IMR-90 (cell line): ENCODE measurements around the gene DCLK1. TPM values are rescaled to one million over a fixed set of nuclear protein-coding genes. Genes with fewer than 3 reads are reported as not detected.

Experiments used
- ATAC-seq: fragments of 200-7000 bp; cut with Tn5 transposase; 2 replicates; pipeline ENCODE4 v1.9.1; 2020; ENCODE audit warnings: low read depth, mild to moderate bottlenecking, moderate library complexity
- BruUV-seq: library from RNA; stranded (reverse); fragments of 400-500 nt; replicated peaks from 2 replicates; lab custom pipeline; 2021; lab: Mats Ljungman, UMichigan
- CTCF ChIA-PET: fragments of 300-600 bp; formaldehyde crosslinking; extraction: SDS; loops from one replicate; lab custom pipeline; 2021; ENCODE audit warnings: antibody characterized with exemption; lab: Yijun Ruan, JAX
- POLR2A ChIA-PET: fragments of 300-600 bp; sonication (Branson Sonifier 250); formaldehyde crosslinking; loops from one replicate; lab custom pipeline; 2022; ENCODE audit warnings: antibody characterized with exemption; ENCODE audit not compliant: unreplicated experiment; lab: Charles Lee
- DNase-seq: peaks from one replicate; pipeline ENCODE4 v3.0.0; 2013
- H2AFZ ChIP-seq: replicated peaks from 2 replicates; pipeline ENCODE3; 2013; ENCODE audit warnings: low read length, mild to moderate bottlenecking; ENCODE audit not compliant: poor library complexity
- H2AK5ac ChIP-seq: 2 replicates; pipeline ENCODE4 v1.6.1; 2013; ENCODE audit warnings: low read depth, low read length, inconsistent platforms
- H2AK9ac ChIP-seq: replicated peaks from 2 replicates; pipeline ENCODE3; 2013; ENCODE audit warnings: mild to moderate bottlenecking, low read depth, low read length, moderate library complexity; ENCODE audit not compliant: poor library complexity
- H2BK120ac ChIP-seq: 2 replicates; pipeline ENCODE4 v1.6.1; 2013; ENCODE audit warnings: low read depth, low read length, inconsistent platforms
- H2BK15ac ChIP-seq: 3 replicates; pipeline ENCODE4 v1.6.1; 2013; ENCODE audit warnings: low read depth, low read length, inconsistent platforms
- H2BK20ac ChIP-seq: 2 replicates; pipeline ENCODE4 v1.6.1; 2013; ENCODE audit warnings: low read depth, mild to moderate bottlenecking, inconsistent platforms, low read length, moderate library complexity
- H2BK5ac ChIP-seq: 2 replicates; pipeline ENCODE4 v1.6.1; 2013; ENCODE audit warnings: mild to moderate bottlenecking, low read depth, low read length, inconsistent platforms; ENCODE audit not compliant: poor library complexity, severe bottlenecking
- H3K14ac ChIP-seq: replicated peaks from 2 replicates; pipeline ENCODE4 v1.6.1; 2013; ENCODE audit warnings: low read depth, low read length, inconsistent platforms
- H3K18ac ChIP-seq: 2 replicates; pipeline ENCODE4 v1.6.1; 2013; ENCODE audit warnings: low read depth, low read length, control low read depth
- H3K23ac ChIP-seq: 2 replicates; pipeline ENCODE4 v1.6.1; 2013; ENCODE audit warnings: low read depth, low read length, inconsistent platforms
- H3K27ac ChIP-seq: 2 replicates; pipeline ENCODE4 v1.5.1; 2013; ENCODE audit warnings: mild to moderate bottlenecking, control low read depth, low read length; ENCODE audit not compliant: insufficient read depth
- H3K27me3 ChIP-seq: 2 replicates; pipeline ENCODE4 v1.6.1; 2013; ENCODE audit warnings: low read length; ENCODE audit not compliant: control insufficient read depth, insufficient read depth
- H3K36me3 ChIP-seq: 2 replicates; pipeline ENCODE4 v1.6.1; 2013; ENCODE audit warnings: low read length, mixed read lengths; ENCODE audit not compliant: control insufficient read depth, insufficient read depth
- H3K4ac ChIP-seq: 2 replicates; pipeline ENCODE4 v1.6.1; 2013; ENCODE audit warnings: low read depth, low read length, inconsistent platforms
- H3K4me1 ChIP-seq: 2 replicates; pipeline ENCODE4 v1.6.1; 2013; ENCODE audit warnings: low read length, mixed read lengths; ENCODE audit not compliant: control insufficient read depth, insufficient read depth
- H3K4me2 ChIP-seq: 2 replicates; pipeline ENCODE4 v1.6.1; 2013; ENCODE audit warnings: low read depth, mild to moderate bottlenecking, control low read depth, low read length, moderate library complexity
- H3K4me3 ChIP-seq: 2 replicates; pipeline ENCODE4 v1.5.1; 2013; ENCODE audit warnings: low read depth, mild to moderate bottlenecking, control low read depth, low read length, moderate library complexity; ENCODE audit not compliant: insufficient read depth
- H3K56ac ChIP-seq: 2 replicates; pipeline ENCODE4 v1.6.1; 2013; ENCODE audit warnings: low read length, inconsistent platforms; ENCODE audit not compliant: insufficient read depth; ENCODE audit errors: extremely low read depth
- H3K79me1 ChIP-seq, 2 experiments: 2 replicates each; pipeline ENCODE4 v1.6.1; 2013; ENCODE audit warnings: low read length in 2 of 2, inconsistent platforms in 1 of 2, low read depth in 1 of 2
- H3K9ac ChIP-seq: 2 replicates; pipeline ENCODE4 v1.6.1; 2013; ENCODE audit warnings: low read depth, low read length, control low read depth
- H3K9me1 ChIP-seq: 2 replicates; pipeline ENCODE4 v1.6.1; 2013; ENCODE audit warnings: low read length, inconsistent platforms; ENCODE audit not compliant: insufficient read depth
- H3K9me3 ChIP-seq: 2 replicates; pipeline ENCODE4 v1.6.1; 2013; ENCODE audit warnings: low read length; ENCODE audit not compliant: control insufficient read depth, insufficient read depth
- H4K20me1 ChIP-seq: 2 replicates; pipeline ENCODE4 v1.6.1; 2013; ENCODE audit warnings: low read length, inconsistent platforms; ENCODE audit not compliant: insufficient read depth
- H4K5ac ChIP-seq: 2 replicates; pipeline ENCODE4 v1.6.1; 2013; ENCODE audit warnings: mild to moderate bottlenecking, low read depth, low read length, control low read depth
- H4K8ac ChIP-seq, 2 experiments: 2 replicates each; pipeline ENCODE4 v1.6.1; 2013; ENCODE audit warnings: low read depth in 2 of 2, low read length in 2 of 2, control low read depth in 1 of 2, inconsistent platforms in 1 of 2
- H4K91ac ChIP-seq: 2 replicates; pipeline ENCODE4 v1.6.1; 2013; ENCODE audit warnings: low read depth, low read length, inconsistent platforms; ENCODE audit not compliant: insufficient read depth
- BHLHE40 ChIP-seq: fragments of 150-350 bp; IDR thresholded peaks from 2 replicates; pipeline ENCODE4 v1.6.1; 2016; ENCODE audit warnings: mild to moderate bottlenecking, low read depth, low read length
- CEBPB ChIP-seq: IDR thresholded peaks from 2 replicates; pipeline ENCODE4 v1.6.1; 2012; ENCODE audit warnings: low read depth, low read length, improper control_type of control experiment
- CHD1 ChIP-seq: IDR thresholded peaks from 2 replicates; pipeline ENCODE4 v1.6.1; 2012; ENCODE audit warnings: low read depth, low read length, improper control_type of control experiment
- CTCF ChIP-seq: conservative IDR thresholded peaks from 2 replicates; pipeline ENCODE4 v1.5.1; 2012; ENCODE audit warnings: mild to moderate bottlenecking, low read depth, low read length, improper control_type of control experiment
- ELK1 ChIP-seq: fragments of 150-350 bp; IDR thresholded peaks from 2 replicates; pipeline ENCODE4 v1.6.1; 2016; ENCODE audit warnings: low read depth, mild to moderate bottlenecking, low read length, moderate library complexity, borderline replicate concordance
- FOS ChIP-seq: fragments of 150-350 bp; IDR thresholded peaks from 2 replicates; pipeline ENCODE4 v1.6.1; 2016; ENCODE audit warnings: low read depth, low read length
- MAFK ChIP-seq: IDR thresholded peaks from 2 replicates; pipeline ENCODE4 v1.6.1; 2012; ENCODE audit warnings: low read depth, low read length, improper control_type of control experiment
- MAZ ChIP-seq: IDR thresholded peaks from 2 replicates; pipeline ENCODE4 v1.6.1; 2012; ENCODE audit warnings: low read depth, mild to moderate bottlenecking, low read length, improper control_type of control experiment, moderate library complexity, borderline replicate concordance
- MXI1 ChIP-seq: IDR thresholded peaks from 2 replicates; pipeline ENCODE4 v1.6.1; 2012; ENCODE audit warnings: low read depth, mild to moderate bottlenecking, low read length, moderate library complexity, borderline replicate concordance
- NFE2L2 ChIP-seq: fragments of 150-350 bp; IDR thresholded peaks from 2 replicates; pipeline ENCODE4 v1.6.1; 2016; ENCODE audit warnings: low read depth, mild to moderate bottlenecking, low read length
- POLR2A ChIP-seq: IDR thresholded peaks from 2 replicates; pipeline ENCODE4 v1.6.1; 2012; ENCODE audit warnings: mild to moderate bottlenecking, low read depth, low read length
- RAD21 ChIP-seq: IDR thresholded peaks from 2 replicates; pipeline ENCODE4 v1.6.1; 2012; ENCODE audit warnings: low read length, improper control_type of control experiment
- RCOR1 ChIP-seq: IDR thresholded peaks from 2 replicates; pipeline ENCODE4 v1.6.1; 2012; ENCODE audit warnings: mild to moderate bottlenecking, low read length, improper control_type of control experiment; ENCODE audit not compliant: insufficient replicate concordance
- RFX5 ChIP-seq: IDR thresholded peaks from 2 replicates; pipeline ENCODE4 v1.8.0; 2012; ENCODE audit warnings: low read depth, mild to moderate bottlenecking, low read length, moderate library complexity
- SMC3 ChIP-seq: fragments of 150-350 bp; IDR thresholded peaks from 2 replicates; pipeline ENCODE4 v1.6.1; 2016; ENCODE audit warnings: low read depth, mild to moderate bottlenecking, antibody characterized with exemption, low read length, moderate library complexity
- USF2 ChIP-seq: fragments of 150-350 bp; IDR thresholded peaks from 2 replicates; pipeline ENCODE4 v1.6.1; 2017; ENCODE audit warnings: mild to moderate bottlenecking, antibody characterized with exemption, low read length, low read depth
- WGBS, 2 experiments: methylation state at CpG; one replicate each; pipeline versions ENCODE4 v1.1.5 to v1.1.7; 2013; ENCODE audit warnings: missing lambda C conversion rate in 2 of 2; ENCODE audit not compliant: insufficient read length in 1 of 2; ENCODE audit errors: extremely low coverage in 2 of 2; 5-methylcytosine and 5-hydroxymethylcytosine counted together
- dilution Hi-C: fragments of 300-500 bp; cut with HindIII; formaldehyde crosslinking; loops from one replicate; pipeline ENCODE4 v1.14.3; 2018; ENCODE audit warnings: low sequenced_read_pairs; ENCODE audit not compliant: unreplicated experiment
- in situ Hi-C: fragments of 300-500 bp; cut with MboI; formaldehyde crosslinking; loops from 3 replicates; pipeline ENCODE4 v1.14.3; 2019; ENCODE audit warnings: low sequenced_read_pairs, inconsistent platforms, mixed read lengths
- intact Hi-C: fragments of 100-400 bp; cut with micrococcal nuclease; formaldehyde crosslinking; loops from 2 replicates; pipeline ENCODE4 v1.10.0; 2022
- polyA plus RNA-seq, 3 experiments: library from polyadenylated mRNA; depleted of rRNA; stranded (reverse); fragments of >200 nt; gene quantifications; 2 replicates each; pipeline ENCODE4 v1.2.3, GENCODE V29; 2012; ENCODE audit warnings: low replicate concordance in 1 of 3
- total RNA-seq: library from RNA; depleted of rRNA; stranded (reverse); fragments of >200 nt; gene quantifications from 2 replicates; pipeline ENCODE4 v1.2.3, GENCODE V29; 2012

The DCLK1 gene
- total and polyA plus RNA-seq, 2 of the 4 experiments (the other 2 are of a cell fraction) = under 0.01 to 0.02 TPM

- Histone ChIP-seq H3K4me2 (no peak overlapping the region), H3K14ac (no peak overlapping the region), H4K8ac (no peak overlapping the region), H3K9ac (no peak overlapping the region), H3K4ac (no peak overlapping the region), H2AK5ac (no peak overlapping the region), H3K9me1 (no peaks in the 10 kb centered on the region), H2AK9ac (no peak overlapping the region), H2BK15ac (no peak overlapping the region), H2BK5ac (no peak overlapping the region), H3K23ac (no peak overlapping the region), H3K56ac (no peak overlapping the region), H3K27ac (no peak overlapping the region), H3K4me1 (peaks cover 2% of the 10 kb centered on the region; the same call in 1 of the 2 replicates), H3K4me3 (no peak overlapping the region), H2AFZ (peak overlapping the region; percentile 41), H2BK20ac (no peak overlapping the region), H2BK120ac (no peak overlapping the region), H4K5ac (no peak overlapping the region), H3K79me1 (no peaks in the 10 kb centered on the region), H3K36me3 (no peaks in the 10 kb centered on the region), H3K27me3 (peaks cover 5% of the 10 kb centered on the region), H3K9me3 (no peaks in the 10 kb centered on the region), H3K18ac (no peak overlapping the region), H4K20me1 (no peaks in the 10 kb centered on the region), H4K91ac (no peak overlapping the region)
- ATAC-seq (no peak), DNase-seq (no peak)
- no CpG with 5 or more reads among the region's 3 CpGs for WGBS, 2 experiments
- intact Hi-C loops = no loop called here
- ChIA-PET CTCF (no interaction called here), POLR2A (interaction anchor here (0.5 kb wide), 1 partner anchor 55 kb away, joined by 3 read pairs; no protein-coding TSS in a partner anchor)
- in situ Hi-C loops = no loop called here
- TF ChIP-seq RCOR1 (no peak), SMC3 (no peak), RAD21 (no peak), MAZ (no peak), ELK1 (no peak), MXI1 (no peak), NFE2L2 (no peak), MAFK (no peak), POLR2A (no peak), CHD1 (no peak), BHLHE40 (no peak), CTCF (no peak), RFX5 (no peak), CEBPB (no peak), FOS (no peak), USF2 (no peak)
- dilution Hi-C loops = no loop called here
- no TSS peak for BruUV-seq
Observed at GRCh38 chr13:35866801-35867200, 264.4 kb downstream of the DCLK1 start.
